ENCODE data around the gene KRT83. TPM values are rescaled to one million over a fixed set of nuclear protein-coding genes. Genes with fewer than 3 reads are reported as not detected.

Gene KRT83
- polyA plus RNA-seq, 1 of the 3 experiments (the other 2 are of a cell fraction), result 0.03 TPM

- H3K9me3 ChIP-seq, result no peaks in the 10 kb centered on the region
- TF ChIP-seq NFIC (IDR thresholded peaks at IDR 0.05; ENCODE audit: borderline replicate concordance) (no peak), RXRA (IDR thresholded peaks at IDR 0.05; ENCODE audit: borderline replicate concordance, low read depth) (no peak), EP300 (IDR thresholded peaks at IDR 0.05; ENCODE audit: borderline replicate concordance in 1 of 2, low read depth in 1 of 2, low read length in 1 of 2) (no peak), USF1 (IDR thresholded peaks at IDR 0.05; ENCODE audit: borderline replicate concordance, low read depth) (no peak), POLR2AphosphoS5 (IDR thresholded peaks at IDR 0.05; ENCODE audit: low read depth, low read length) (no peak)
- WGBS (ENCODE audit: low lambda C conversion rate), result 86% methylated on average over 1 of the region's 3 CpGs
- DNase-seq, result no peak
- H3K4me2 ChIP-seq, result no peak overlapping the region
- no peaks in the 10 kb centered on the region for H3K79me2 ChIP-seq (ENCODE audit: insufficient read depth)
- no peaks in the 10 kb centered on the region; the same call in 1 of the 2 replicates for H3K27me3 ChIP-seq (ENCODE audit: insufficient read depth)
- H3K4me1 ChIP-seq (ENCODE audit: control insufficient read depth in 1 of 2, insufficient read depth in 2 of 2, low read depth in 1 of 2, low read length in 1 of 2), result no peaks in the 10 kb centered on the region
- ChIA-PET CTCF (interaction anchor here (1.1 to 12.6 kb wide), 6 partner anchors 13 to 561 kb away, joined by 3 to 218 read pairs (median 27); no protein-coding TSS in a partner anchor), POLR2A (no interaction called here)
- H3K4me3 ChIP-seq (ENCODE audit: low read depth in 2 of 2, low read length in 1 of 2), result no peak overlapping the region
- no peak overlapping the region for H3K27ac ChIP-seq (ENCODE audit: low read depth in 2 of 2, low read length in 1 of 2)
- no peak overlapping the region for H3K9ac ChIP-seq
- no peaks in the 10 kb centered on the region for H3K9me2 ChIP-seq
- no peaks in the 10 kb centered on the region for H3K36me3 ChIP-seq (replicated peaks in 1 of 2; ENCODE audit: control insufficient read depth in 1 of 2, insufficient read depth in 2 of 2, low read length in 1 of 2)
- H3F3A ChIP-seq (replicated peaks; ENCODE audit: insufficient read depth), result no peaks in the 10 kb centered on the region
- H2AFZ ChIP-seq (ENCODE audit: low read depth), result no peak overlapping the region
- no peaks in the 10 kb centered on the region for H4K20me1 ChIP-seq (ENCODE audit: insufficient read depth)
Observed at GRCh38 chr12:52324153-52324444, 2.9 kb upstream of the KRT83 start.

- TF ChIP-seq RAD21 (IDR thresholded peaks at IDR 0.05; ENCODE audit: low read length) (no peak), CHD2 (IDR thresholded peaks at IDR 0.05; ENCODE audit: low read length, partially characterized antibody) (no peak), RCOR1 (IDR thresholded peaks at IDR 0.05; ENCODE audit: low read length) (no peak), TAF1 (IDR thresholded peaks at IDR 0.05; ENCODE audit: borderline replicate concordance, low read depth, low read length) (no peak)
- Histone ChIP-seq H3K4me3 (ENCODE audit: low read depth in 2 of 2, low read length in 1 of 2) (no peak overlapping the region), H3K36me3 (replicated peaks in 1 of 2; ENCODE audit: control insufficient read depth in 1 of 2, insufficient read depth in 2 of 2, low read length in 1 of 2) (no peaks in the 10 kb centered on the region), H3K79me2 (ENCODE audit: insufficient read depth) (no peaks in the 10 kb centered on the region), H3K27me3 (ENCODE audit: insufficient read depth) (no peaks in the 10 kb centered on the region; the same call in 1 of the 2 replicates), H3K27ac (ENCODE audit: low read depth in 2 of 2, low read length in 1 of 2) (no peak overlapping the region), H2AFZ (ENCODE audit: low read depth) (no peak overlapping the region), H3F3A (replicated peaks; ENCODE audit: insufficient read depth) (no peaks in the 10 kb centered on the region), H3K9me2 (no peaks in the 10 kb centered on the region), H3K4me1 (ENCODE audit: control insufficient read depth in 1 of 2, insufficient read depth in 2 of 2, low read depth in 1 of 2, low read length in 1 of 2) (no peaks in the 10 kb centered on the region), H3K9me3 (no peaks in the 10 kb centered on the region), H3K4me2 (no peak overlapping the region), H4K20me1 (ENCODE audit: insufficient read depth) (no peaks in the 10 kb centered on the region), H3K9ac (no peak overlapping the region)
- CTCF ChIA-PET, result interaction anchor here (1.1 to 12.6 kb wide), 7 partner anchors 10 to 562 kb away, joined by 3 to 218 read pairs (median 4); no protein-coding TSS in a partner anchor
- no peak for DNase-seq
- 71% methylated on average over 10 of the region's 10 CpGs for WGBS (ENCODE audit: low lambda C conversion rate)
- POLR2A ChIA-PET, result no interaction called here
Observed at GRCh38 chr12:52323416-52324152, 2.4 kb upstream of the KRT83 start.

GRCh38 chr12:52323001-52323400 is 1.8 kb upstream of the KRT83 start:
- Histone ChIP-seq H3K9me3 (no peaks in the 10 kb centered on the region), H3K9me2 (no peaks in the 10 kb centered on the region), H3K79me2 (ENCODE audit: insufficient read depth) (no peaks in the 10 kb centered on the region), H3F3A (replicated peaks; ENCODE audit: insufficient read depth) (no peaks in the 10 kb centered on the region), H3K9ac (no peak overlapping the region), H3K27ac (ENCODE audit: low read depth in 2 of 2, low read length in 1 of 2) (no peak overlapping the region), H3K27me3 (ENCODE audit: insufficient read depth) (no peaks in the 10 kb centered on the region; the same call in 1 of the 2 replicates), H4K20me1 (ENCODE audit: insufficient read depth) (no peaks in the 10 kb centered on the region), H3K36me3 (replicated peaks in 1 of 2; ENCODE audit: control insufficient read depth in 1 of 2, insufficient read depth in 2 of 2, low read length in 1 of 2) (no peaks in the 10 kb centered on the region), H3K4me1 (ENCODE audit: control insufficient read depth in 1 of 2, insufficient read depth in 2 of 2, low read depth in 1 of 2, low read length in 1 of 2) (no peaks in the 10 kb centered on the region), H3K4me3 (ENCODE audit: low read depth in 2 of 2, low read length in 1 of 2) (no peak overlapping the region), H2AFZ (ENCODE audit: low read depth) (no peak overlapping the region), H3K4me2 (no peak overlapping the region)
- ChIA-PET CTCF (interaction anchor here (1.1 to 12.6 kb wide), 4 partner anchors 10 to 166 kb away, joined by 3 to 218 read pairs (median 28); no protein-coding TSS in a partner anchor), POLR2A (no interaction called here)
- no peak for TF ChIP-seq GATA2 (CRISPR knock-in tag; IDR thresholded peaks at IDR 0.05)
- TF ChIP-seq FOSL2 (IDR thresholded peaks at IDR 0.05; ENCODE audit: borderline replicate concordance, low read depth), result no peak
- TF ChIP-seq MAX (IDR thresholded peaks at IDR 0.05; ENCODE audit: low read depth), result no peak
- no peak for TF ChIP-seq RXRA (IDR thresholded peaks at IDR 0.05; ENCODE audit: borderline replicate concordance, low read depth)
- no peak for TF ChIP-seq MEF2A (IDR thresholded peaks at IDR 0.05; ENCODE audit: borderline replicate concordance, low read depth)
- TF ChIP-seq USF1 (IDR thresholded peaks at IDR 0.05; ENCODE audit: borderline replicate concordance, low read depth), result no peak
- TF ChIP-seq RCOR1 (IDR thresholded peaks at IDR 0.05; ENCODE audit: low read length), result no peak
- no peak for TF ChIP-seq TEAD4 (IDR thresholded peaks at IDR 0.05; ENCODE audit: borderline replicate concordance, insufficient read depth)
- TF ChIP-seq RFX5 (IDR thresholded peaks at IDR 0.05; ENCODE audit: low read length), result no peak
- TF ChIP-seq YY1 (IDR thresholded peaks at IDR 0.05; ENCODE audit: low read depth), result no peak
- TF ChIP-seq NFIC (IDR thresholded peaks at IDR 0.05; ENCODE audit: borderline replicate concordance), result no peak
- TF ChIP-seq NRF1 (IDR thresholded peaks at IDR 0.05; ENCODE audit: low read depth, low read length), result no peak
- no peak for TF ChIP-seq POLR2AphosphoS5 (IDR thresholded peaks at IDR 0.05; ENCODE audit: low read depth, low read length)
- no peak for TF ChIP-seq SIN3A (IDR thresholded peaks at IDR 0.05; ENCODE audit: borderline replicate concordance, low read depth, low read length)
- 14% methylated on average over 1 of the region's 1 CpG for WGBS (ENCODE audit: low lambda C conversion rate)
- DNase-seq, result no peak

Measured in SK-N-SH (cell line).